Measurements from ENCODE around the gene DKKL1. TPM values are rescaled to one million over a fixed set of nuclear protein-coding genes. Genes with fewer than 3 reads are reported as not detected.

DKKL1 gene
- total RNA-seq, 1 experiment from 2014 or later: 2.4 TPM

DNA sequence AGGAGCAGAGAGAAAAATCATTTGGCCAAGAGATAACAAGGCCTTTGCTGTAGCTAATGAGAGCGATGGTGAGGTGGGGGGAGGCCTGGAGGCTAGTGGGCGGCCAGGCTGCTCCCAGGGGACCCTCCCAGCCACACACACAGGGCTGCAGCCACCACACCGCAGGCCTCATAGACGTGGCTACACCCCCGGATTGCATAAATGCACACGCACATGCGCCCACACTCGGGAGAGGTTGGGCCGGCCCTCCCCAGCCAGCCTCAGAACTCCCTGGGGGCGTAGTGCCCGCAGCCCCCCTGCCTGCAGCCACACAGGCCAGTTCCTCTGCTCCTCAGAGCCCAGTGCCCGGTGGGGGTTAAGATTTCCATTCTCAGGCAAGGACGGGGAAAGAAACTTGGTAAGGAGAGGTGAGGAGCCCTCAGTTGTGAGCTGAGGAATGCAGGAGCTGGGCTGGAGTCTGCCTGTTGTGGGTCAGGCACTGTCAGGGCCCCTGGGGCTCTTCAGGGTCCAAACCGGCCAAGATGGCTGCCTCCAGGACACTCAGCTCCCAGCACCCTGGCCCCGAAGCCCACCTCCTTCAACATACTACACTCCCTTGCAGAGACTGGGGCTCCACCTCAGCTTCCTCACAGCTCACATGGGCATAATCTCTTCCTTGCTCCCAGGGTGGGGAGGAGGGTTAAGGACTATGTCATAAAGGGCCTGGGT lies 51.6 kb downstream of the DKKL1 start:
- POLR2A ChIA-PET: no interaction called here
- H3K36me3 Mint-ChIP-seq: no peaks in the 10 kb centered on the region
- TF ChIP-seq, protein P1, sequence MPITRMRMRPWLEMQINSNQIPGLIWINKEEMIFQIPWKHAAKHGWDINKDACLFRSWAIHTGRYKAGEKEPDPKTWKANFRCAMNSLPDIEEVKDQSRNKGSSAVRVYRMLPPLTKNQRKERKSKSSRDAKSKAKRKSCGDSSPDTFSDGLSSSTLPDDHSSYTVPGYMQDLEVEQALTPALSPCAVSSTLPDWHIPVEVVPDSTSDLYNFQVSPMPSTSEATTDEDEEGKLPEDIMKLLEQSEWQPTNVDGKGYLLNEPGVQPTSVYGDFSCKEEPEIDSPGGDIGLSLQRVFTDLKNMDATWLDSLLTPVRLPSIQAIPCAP (CRISPR knock-in tag; IDR thresholded peaks at IDR 0.05): no peak
- TF ChIP-seq PRRX2 (CRISPR knock-in tag; IDR thresholded peaks at IDR 0.05) (no peak), MXD4 (CRISPR knock-in tag; IDR thresholded peaks at IDR 0.05; ENCODE audit: borderline replicate concordance) (no peak), HMGA2 (CRISPR knock-in tag; IDR thresholded peaks at IDR 0.05) (no peak), NR1H2 (CRISPR knock-in tag; IDR thresholded peaks at IDR 0.05) (no peak), GABPB1 (CRISPR knock-in tag; IDR thresholded peaks at IDR 0.05) (no peak), JUN (CRISPR knock-in tag; IDR thresholded peaks at IDR 0.05) (no peak), ETV6 (CRISPR knock-in tag; IDR thresholded peaks at IDR 0.05) (no peak), NR2C2 (CRISPR knock-in tag; IDR thresholded peaks at IDR 0.05) (no peak)
- TF ChIP-seq, protein P2, sequence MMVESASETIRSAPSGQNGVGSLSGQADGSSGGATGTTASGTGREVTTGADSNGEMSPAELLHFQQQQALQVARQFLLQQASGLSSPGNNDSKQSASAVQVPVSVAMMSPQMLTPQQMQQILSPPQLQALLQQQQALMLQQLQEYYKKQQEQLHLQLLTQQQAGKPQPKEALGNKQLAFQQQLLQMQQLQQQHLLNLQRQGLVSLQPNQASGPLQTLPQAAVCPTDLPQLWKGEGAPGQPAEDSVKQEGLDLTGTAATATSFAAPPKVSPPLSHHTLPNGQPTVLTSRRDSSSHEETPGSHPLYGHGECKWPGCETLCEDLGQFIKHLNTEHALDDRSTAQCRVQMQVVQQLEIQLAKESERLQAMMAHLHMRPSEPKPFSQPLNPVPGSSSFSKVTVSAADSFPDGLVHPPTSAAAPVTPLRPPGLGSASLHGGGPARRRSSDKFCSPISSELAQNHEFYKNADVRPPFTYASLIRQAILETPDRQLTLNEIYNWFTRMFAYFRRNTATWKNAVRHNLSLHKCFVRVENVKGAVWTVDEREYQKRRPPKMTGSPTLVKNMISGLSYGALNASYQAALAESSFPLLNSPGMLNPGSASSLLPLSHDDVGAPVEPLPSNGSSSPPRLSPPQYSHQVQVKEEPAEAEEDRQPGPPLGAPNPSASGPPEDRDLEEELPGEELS (CRISPR knock-in tag; IDR thresholded peaks at IDR 0.05): no peak
- TF ChIP-seq, protein P3, sequence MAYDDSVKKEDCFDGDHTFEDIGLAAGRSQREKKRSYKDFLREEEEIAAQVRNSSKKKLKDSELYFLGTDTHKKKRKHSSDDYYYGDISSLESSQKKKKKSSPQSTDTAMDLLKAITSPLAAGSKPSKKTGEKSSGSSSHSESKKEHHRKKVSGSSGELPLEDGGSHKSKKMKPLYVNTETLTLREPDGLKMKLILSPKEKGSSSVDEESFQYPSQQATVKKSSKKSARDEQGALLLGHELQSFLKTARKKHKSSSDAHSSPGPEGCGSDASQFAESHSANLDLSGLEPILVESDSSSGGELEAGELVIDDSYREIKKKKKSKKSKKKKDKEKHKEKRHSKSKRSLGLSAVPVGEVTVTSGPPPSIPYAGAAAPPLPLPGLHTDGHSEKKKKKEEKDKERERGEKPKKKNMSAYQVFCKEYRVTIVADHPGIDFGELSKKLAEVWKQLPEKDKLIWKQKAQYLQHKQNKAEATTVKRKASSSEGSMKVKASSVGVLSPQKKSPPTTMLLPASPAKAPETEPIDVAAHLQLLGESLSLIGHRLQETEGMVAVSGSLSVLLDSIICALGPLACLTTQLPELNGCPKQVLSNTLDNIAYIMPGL (CRISPR knock-in tag; IDR thresholded peaks at IDR 0.05): no peak
- TF ChIP-seq, protein P4, sequence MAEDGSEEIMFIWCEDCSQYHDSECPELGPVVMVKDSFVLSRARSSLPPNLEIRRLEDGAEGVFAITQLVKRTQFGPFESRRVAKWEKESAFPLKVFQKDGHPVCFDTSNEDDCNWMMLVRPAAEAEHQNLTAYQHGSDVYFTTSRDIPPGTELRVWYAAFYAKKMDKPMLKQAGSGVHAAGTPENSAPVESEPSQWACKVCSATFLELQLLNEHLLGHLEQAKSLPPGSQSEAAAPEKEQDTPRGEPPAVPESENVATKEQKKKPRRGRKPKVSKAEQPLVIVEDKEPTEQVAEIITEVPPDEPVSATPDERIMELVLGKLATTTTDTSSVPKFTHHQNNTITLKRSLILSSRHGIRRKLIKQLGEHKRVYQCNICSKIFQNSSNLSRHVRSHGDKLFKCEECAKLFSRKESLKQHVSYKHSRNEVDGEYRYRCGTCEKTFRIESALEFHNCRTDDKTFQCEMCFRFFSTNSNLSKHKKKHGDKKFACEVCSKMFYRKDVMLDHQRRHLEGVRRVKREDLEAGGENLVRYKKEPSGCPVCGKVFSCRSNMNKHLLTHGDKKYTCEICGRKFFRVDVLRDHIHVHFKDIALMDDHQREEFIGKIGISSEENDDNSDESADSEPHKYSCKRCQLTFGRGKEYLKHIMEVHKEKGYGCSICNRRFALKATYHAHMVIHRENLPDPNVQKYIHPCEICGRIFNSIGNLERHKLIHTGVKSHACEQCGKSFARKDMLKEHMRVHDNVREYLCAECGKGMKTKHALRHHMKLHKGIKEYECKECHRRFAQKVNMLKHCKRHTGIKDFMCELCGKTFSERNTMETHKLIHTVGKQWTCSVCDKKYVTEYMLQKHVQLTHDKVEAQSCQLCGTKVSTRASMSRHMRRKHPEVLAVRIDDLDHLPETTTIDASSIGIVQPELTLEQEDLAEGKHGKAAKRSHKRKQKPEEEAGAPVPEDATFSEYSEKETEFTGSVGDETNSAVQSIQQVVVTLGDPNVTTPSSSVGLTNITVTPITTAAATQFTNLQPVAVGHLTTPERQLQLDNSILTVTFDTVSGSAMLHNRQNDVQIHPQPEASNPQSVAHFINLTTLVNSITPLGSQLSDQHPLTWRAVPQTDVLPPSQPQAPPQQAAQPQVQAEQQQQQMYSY (CRISPR knock-in tag; IDR thresholded peaks at IDR 0.05): no peak
- TF ChIP-seq, protein P5, sequence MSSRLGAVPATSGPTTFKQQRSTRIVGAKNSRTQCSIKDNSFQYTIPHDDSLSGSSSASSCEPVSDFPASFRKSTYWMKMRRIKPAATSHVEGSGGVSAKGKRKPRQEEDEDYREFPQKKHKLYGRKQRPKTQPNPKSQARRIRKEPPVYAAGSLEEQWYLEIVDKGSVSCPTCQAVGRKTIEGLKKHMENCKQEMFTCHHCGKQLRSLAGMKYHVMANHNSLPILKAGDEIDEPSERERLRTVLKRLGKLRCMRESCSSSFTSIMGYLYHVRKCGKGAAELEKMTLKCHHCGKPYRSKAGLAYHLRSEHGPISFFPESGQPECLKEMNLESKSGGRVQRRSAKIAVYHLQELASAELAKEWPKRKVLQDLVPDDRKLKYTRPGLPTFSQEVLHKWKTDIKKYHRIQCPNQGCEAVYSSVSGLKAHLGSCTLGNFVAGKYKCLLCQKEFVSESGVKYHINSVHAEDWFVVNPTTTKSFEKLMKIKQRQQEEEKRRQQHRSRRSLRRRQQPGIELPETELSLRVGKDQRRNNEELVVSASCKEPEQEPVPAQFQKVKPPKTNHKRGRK (CRISPR knock-in tag; IDR thresholded peaks at IDR 0.05; ENCODE audit: borderline replicate concordance): no peak
- TF ChIP-seq, protein P6, sequence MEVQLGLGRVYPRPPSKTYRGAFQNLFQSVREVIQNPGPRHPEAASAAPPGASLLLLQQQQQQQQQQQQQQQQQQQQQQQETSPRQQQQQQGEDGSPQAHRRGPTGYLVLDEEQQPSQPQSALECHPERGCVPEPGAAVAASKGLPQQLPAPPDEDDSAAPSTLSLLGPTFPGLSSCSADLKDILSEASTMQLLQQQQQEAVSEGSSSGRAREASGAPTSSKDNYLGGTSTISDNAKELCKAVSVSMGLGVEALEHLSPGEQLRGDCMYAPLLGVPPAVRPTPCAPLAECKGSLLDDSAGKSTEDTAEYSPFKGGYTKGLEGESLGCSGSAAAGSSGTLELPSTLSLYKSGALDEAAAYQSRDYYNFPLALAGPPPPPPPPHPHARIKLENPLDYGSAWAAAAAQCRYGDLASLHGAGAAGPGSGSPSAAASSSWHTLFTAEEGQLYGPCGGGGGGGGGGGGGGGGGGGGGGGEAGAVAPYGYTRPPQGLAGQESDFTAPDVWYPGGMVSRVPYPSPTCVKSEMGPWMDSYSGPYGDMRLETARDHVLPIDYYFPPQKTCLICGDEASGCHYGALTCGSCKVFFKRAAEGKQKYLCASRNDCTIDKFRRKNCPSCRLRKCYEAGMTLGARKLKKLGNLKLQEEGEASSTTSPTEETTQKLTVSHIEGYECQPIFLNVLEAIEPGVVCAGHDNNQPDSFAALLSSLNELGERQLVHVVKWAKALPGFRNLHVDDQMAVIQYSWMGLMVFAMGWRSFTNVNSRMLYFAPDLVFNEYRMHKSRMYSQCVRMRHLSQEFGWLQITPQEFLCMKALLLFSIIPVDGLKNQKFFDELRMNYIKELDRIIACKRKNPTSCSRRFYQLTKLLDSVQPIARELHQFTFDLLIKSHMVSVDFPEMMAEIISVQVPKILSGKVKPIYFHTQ (CRISPR knock-in tag; IDR thresholded peaks at IDR 0.05): no peak
- TF ChIP-seq, protein P7, sequence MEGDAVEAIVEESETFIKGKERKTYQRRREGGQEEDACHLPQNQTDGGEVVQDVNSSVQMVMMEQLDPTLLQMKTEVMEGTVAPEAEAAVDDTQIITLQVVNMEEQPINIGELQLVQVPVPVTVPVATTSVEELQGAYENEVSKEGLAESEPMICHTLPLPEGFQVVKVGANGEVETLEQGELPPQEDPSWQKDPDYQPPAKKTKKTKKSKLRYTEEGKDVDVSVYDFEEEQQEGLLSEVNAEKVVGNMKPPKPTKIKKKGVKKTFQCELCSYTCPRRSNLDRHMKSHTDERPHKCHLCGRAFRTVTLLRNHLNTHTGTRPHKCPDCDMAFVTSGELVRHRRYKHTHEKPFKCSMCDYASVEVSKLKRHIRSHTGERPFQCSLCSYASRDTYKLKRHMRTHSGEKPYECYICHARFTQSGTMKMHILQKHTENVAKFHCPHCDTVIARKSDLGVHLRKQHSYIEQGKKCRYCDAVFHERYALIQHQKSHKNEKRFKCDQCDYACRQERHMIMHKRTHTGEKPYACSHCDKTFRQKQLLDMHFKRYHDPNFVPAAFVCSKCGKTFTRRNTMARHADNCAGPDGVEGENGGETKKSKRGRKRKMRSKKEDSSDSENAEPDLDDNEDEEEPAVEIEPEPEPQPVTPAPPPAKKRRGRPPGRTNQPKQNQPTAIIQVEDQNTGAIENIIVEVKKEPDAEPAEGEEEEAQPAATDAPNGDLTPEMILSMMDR (IDR thresholded peaks at IDR 0.05): no peak
- no peak for ATAC-seq
- peaks cover 27% of the 10 kb centered on the region for H3K27me3 Mint-ChIP-seq (ENCODE audit: low read depth)
- no peak overlapping the region; the same call in 1 of the 2 replicates for H3K27ac Mint-ChIP-seq
- no peak overlapping the region for H3K4me3 Mint-ChIP-seq
- DNase-seq (ENCODE audit: low spot score): no peak
- CTCF ChIA-PET: interaction anchor here (0.6 to 8.4 kb wide), 7 partner anchors 12 to 190 kb away, joined by 3 to 120 read pairs (median 3); partner anchors contain the start of genes DKKL1 and KASH5
- no peaks in the 10 kb centered on the region for H3K9me3 Mint-ChIP-seq
- peaks cover 55% of the 10 kb centered on the region for H3K4me1 Mint-ChIP-seq
